IMR-90 (cell line): ENCODE data around the gene CHCHD4. TPM values are rescaled to one million over a fixed set of nuclear protein-coding genes. Genes with fewer than 3 reads are reported as not detected.

Experiments used
- ATAC-seq: fragments of 200-7000 bp; cut with Tn5 transposase; 2 replicates; pipeline ENCODE4 v1.9.1; 2020; ENCODE audit warnings: low read depth, mild to moderate bottlenecking, moderate library complexity
- BruUV-seq: library from RNA; stranded (reverse); fragments of 400-500 nt; replicated peaks from 2 replicates; lab custom pipeline; 2021; lab: Mats Ljungman, UMichigan
- CTCF ChIA-PET: fragments of 300-600 bp; formaldehyde crosslinking; extraction: SDS; loops from one replicate; lab custom pipeline; 2021; ENCODE audit warnings: antibody characterized with exemption; lab: Yijun Ruan, JAX
- POLR2A ChIA-PET: fragments of 300-600 bp; sonication (Branson Sonifier 250); formaldehyde crosslinking; loops from one replicate; lab custom pipeline; 2022; ENCODE audit warnings: antibody characterized with exemption; ENCODE audit not compliant: unreplicated experiment; lab: Charles Lee
- DNase-seq: peaks from one replicate; pipeline ENCODE4 v3.0.0; 2013
- H2AFZ ChIP-seq: replicated peaks from 2 replicates; pipeline ENCODE3; 2013; ENCODE audit warnings: low read length, mild to moderate bottlenecking; ENCODE audit not compliant: poor library complexity
- H2AK5ac ChIP-seq: 2 replicates; pipeline ENCODE4 v1.6.1; 2013; ENCODE audit warnings: low read depth, low read length, inconsistent platforms
- H2AK9ac ChIP-seq: replicated peaks from 2 replicates; pipeline ENCODE3; 2013; ENCODE audit warnings: mild to moderate bottlenecking, low read depth, low read length, moderate library complexity; ENCODE audit not compliant: poor library complexity
- H2BK120ac ChIP-seq: 2 replicates; pipeline ENCODE4 v1.6.1; 2013; ENCODE audit warnings: low read depth, low read length, inconsistent platforms
- H2BK15ac ChIP-seq: 3 replicates; pipeline ENCODE4 v1.6.1; 2013; ENCODE audit warnings: low read depth, low read length, inconsistent platforms
- H2BK20ac ChIP-seq: 2 replicates; pipeline ENCODE4 v1.6.1; 2013; ENCODE audit warnings: low read depth, mild to moderate bottlenecking, inconsistent platforms, low read length, moderate library complexity
- H2BK5ac ChIP-seq: 2 replicates; pipeline ENCODE4 v1.6.1; 2013; ENCODE audit warnings: mild to moderate bottlenecking, low read depth, low read length, inconsistent platforms; ENCODE audit not compliant: poor library complexity, severe bottlenecking
- H3K14ac ChIP-seq: replicated peaks from 2 replicates; pipeline ENCODE4 v1.6.1; 2013; ENCODE audit warnings: low read depth, low read length, inconsistent platforms
- H3K18ac ChIP-seq: 2 replicates; pipeline ENCODE4 v1.6.1; 2013; ENCODE audit warnings: low read depth, low read length, control low read depth
- H3K23ac ChIP-seq: 2 replicates; pipeline ENCODE4 v1.6.1; 2013; ENCODE audit warnings: low read depth, low read length, inconsistent platforms
- H3K27ac ChIP-seq: 2 replicates; pipeline ENCODE4 v1.5.1; 2013; ENCODE audit warnings: mild to moderate bottlenecking, control low read depth, low read length; ENCODE audit not compliant: insufficient read depth
- H3K27me3 ChIP-seq: 2 replicates; pipeline ENCODE4 v1.6.1; 2013; ENCODE audit warnings: low read length; ENCODE audit not compliant: control insufficient read depth, insufficient read depth
- H3K36me3 ChIP-seq: 2 replicates; pipeline ENCODE4 v1.6.1; 2013; ENCODE audit warnings: low read length, mixed read lengths; ENCODE audit not compliant: control insufficient read depth, insufficient read depth
- H3K4ac ChIP-seq: 2 replicates; pipeline ENCODE4 v1.6.1; 2013; ENCODE audit warnings: low read depth, low read length, inconsistent platforms
- H3K4me1 ChIP-seq: 2 replicates; pipeline ENCODE4 v1.6.1; 2013; ENCODE audit warnings: low read length, mixed read lengths; ENCODE audit not compliant: control insufficient read depth, insufficient read depth
- H3K4me2 ChIP-seq: 2 replicates; pipeline ENCODE4 v1.6.1; 2013; ENCODE audit warnings: low read depth, mild to moderate bottlenecking, control low read depth, low read length, moderate library complexity
- H3K4me3 ChIP-seq: 2 replicates; pipeline ENCODE4 v1.5.1; 2013; ENCODE audit warnings: low read depth, mild to moderate bottlenecking, control low read depth, low read length, moderate library complexity; ENCODE audit not compliant: insufficient read depth
- H3K56ac ChIP-seq: 2 replicates; pipeline ENCODE4 v1.6.1; 2013; ENCODE audit warnings: low read length, inconsistent platforms; ENCODE audit not compliant: insufficient read depth; ENCODE audit errors: extremely low read depth
- H3K79me1 ChIP-seq, 2 experiments: 2 replicates each; pipeline ENCODE4 v1.6.1; 2013; ENCODE audit warnings: low read length in 2 of 2, inconsistent platforms in 1 of 2, low read depth in 1 of 2
- H3K9ac ChIP-seq: 2 replicates; pipeline ENCODE4 v1.6.1; 2013; ENCODE audit warnings: low read depth, low read length, control low read depth
- H3K9me1 ChIP-seq: 2 replicates; pipeline ENCODE4 v1.6.1; 2013; ENCODE audit warnings: low read length, inconsistent platforms; ENCODE audit not compliant: insufficient read depth
- H3K9me3 ChIP-seq: 2 replicates; pipeline ENCODE4 v1.6.1; 2013; ENCODE audit warnings: low read length; ENCODE audit not compliant: control insufficient read depth, insufficient read depth
- H4K20me1 ChIP-seq: 2 replicates; pipeline ENCODE4 v1.6.1; 2013; ENCODE audit warnings: low read length, inconsistent platforms; ENCODE audit not compliant: insufficient read depth
- H4K5ac ChIP-seq: 2 replicates; pipeline ENCODE4 v1.6.1; 2013; ENCODE audit warnings: mild to moderate bottlenecking, low read depth, low read length, control low read depth
- H4K8ac ChIP-seq, 2 experiments: 2 replicates each; pipeline ENCODE4 v1.6.1; 2013; ENCODE audit warnings: low read depth in 2 of 2, low read length in 2 of 2, control low read depth in 1 of 2, inconsistent platforms in 1 of 2
- H4K91ac ChIP-seq: 2 replicates; pipeline ENCODE4 v1.6.1; 2013; ENCODE audit warnings: low read depth, low read length, inconsistent platforms; ENCODE audit not compliant: insufficient read depth
- CEBPB ChIP-seq: IDR thresholded peaks from 2 replicates; pipeline ENCODE4 v1.6.1; 2012; ENCODE audit warnings: low read depth, low read length, improper control_type of control experiment
- MXI1 ChIP-seq: IDR thresholded peaks from 2 replicates; pipeline ENCODE4 v1.6.1; 2012; ENCODE audit warnings: low read depth, mild to moderate bottlenecking, low read length, moderate library complexity, borderline replicate concordance
- NFE2L2 ChIP-seq: fragments of 150-350 bp; IDR thresholded peaks from 2 replicates; pipeline ENCODE4 v1.6.1; 2016; ENCODE audit warnings: low read depth, mild to moderate bottlenecking, low read length
- RCOR1 ChIP-seq: IDR thresholded peaks from 2 replicates; pipeline ENCODE4 v1.6.1; 2012; ENCODE audit warnings: mild to moderate bottlenecking, low read length, improper control_type of control experiment; ENCODE audit not compliant: insufficient replicate concordance
- WGBS, 2 experiments: methylation state at CpG; one replicate each; pipeline versions ENCODE4 v1.1.5 to v1.1.7; 2013; ENCODE audit warnings: missing lambda C conversion rate in 2 of 2; ENCODE audit not compliant: insufficient read length in 1 of 2; ENCODE audit errors: extremely low coverage in 2 of 2; 5-methylcytosine and 5-hydroxymethylcytosine counted together
- dilution Hi-C: fragments of 300-500 bp; cut with HindIII; formaldehyde crosslinking; loops from one replicate; pipeline ENCODE4 v1.14.3; 2018; ENCODE audit warnings: low sequenced_read_pairs; ENCODE audit not compliant: unreplicated experiment
- in situ Hi-C: fragments of 300-500 bp; cut with MboI; formaldehyde crosslinking; loops from 3 replicates; pipeline ENCODE4 v1.14.3; 2019; ENCODE audit warnings: low sequenced_read_pairs, inconsistent platforms, mixed read lengths
- intact Hi-C: fragments of 100-400 bp; cut with micrococcal nuclease; formaldehyde crosslinking; loops from 2 replicates; pipeline ENCODE4 v1.10.0; 2022
- polyA plus RNA-seq, 3 experiments: library from polyadenylated mRNA; depleted of rRNA; stranded (reverse); fragments of >200 nt; gene quantifications; 2 replicates each; pipeline ENCODE4 v1.2.3, GENCODE V29; 2012; ENCODE audit warnings: low replicate concordance in 1 of 3
- total RNA-seq: library from RNA; depleted of rRNA; stranded (reverse); fragments of >200 nt; gene quantifications from 2 replicates; pipeline ENCODE4 v1.2.3, GENCODE V29; 2012

Gene CHCHD4
- total and polyA plus RNA-seq, 2 of the 4 experiments (the other 2 are of a cell fraction) = 9.0 to 9.8 TPM

DNA sequence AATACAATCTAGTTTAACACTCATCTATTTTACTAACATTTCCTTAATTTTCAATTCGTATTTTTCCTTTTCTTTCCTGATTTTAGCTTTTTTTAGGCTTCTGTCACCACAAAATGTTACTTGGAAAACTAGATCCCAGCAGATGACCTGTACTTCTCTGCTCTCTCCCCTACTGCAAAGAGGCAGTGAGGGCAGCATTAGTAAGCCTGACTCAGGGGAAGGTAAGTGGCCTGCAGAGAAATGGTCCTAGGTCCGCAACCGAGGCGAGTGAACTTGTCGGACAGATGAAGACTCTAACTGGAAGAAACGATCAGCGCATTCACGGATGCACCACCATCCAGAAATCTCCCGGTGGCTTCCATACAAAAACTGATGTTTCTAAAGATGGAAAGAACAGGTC, 20.6 kb upstream of the CHCHD4 start:
- H3K4me3 ChIP-seq = no peak overlapping the region
- no peak for ATAC-seq
- H3K79me1 ChIP-seq = peaks cover 0 to 19% of the 10 kb centered on the region in 2 experiments; a peak in 1 of 4 replicates
- peak overlapping the region; percentile 69 for H3K23ac ChIP-seq
- TF ChIP-seq NFE2L2 = no peak
- no peak for TF ChIP-seq MXI1
- no peak for TF ChIP-seq RCOR1
- no peak for TF ChIP-seq CEBPB
- DNase-seq = peak; percentile 60
- peak overlapping the region; percentile 92 for H3K4ac ChIP-seq
- peaks cover 24% of the 10 kb centered on the region; the same call in 1 of the 2 replicates for H3K9me1 ChIP-seq
- H4K8ac ChIP-seq = peak overlapping the region in 1 of 2 experiments; percentile 72; a peak in 2 of 4 replicates
- H3K27me3 ChIP-seq = no peaks in the 10 kb centered on the region
- peak overlapping the region; percentile 36 for H2AFZ ChIP-seq
- BruUV-seq = no TSS peak
- H2BK120ac ChIP-seq = peak overlapping the region; percentile 88
- peak overlapping the region; percentile 81 for H2BK20ac ChIP-seq
- peak overlapping the region; percentile 68 for H2AK9ac ChIP-seq
- no peaks in the 10 kb centered on the region for H3K9me3 ChIP-seq
- in situ Hi-C loops (loop anchor here (25.0 kb wide), 1 partner anchor 108 kb away; no protein-coding TSS in a partner anchor), dilution Hi-C loops (no loop called here), intact Hi-C loops (no loop called here)
- peaks cover 55% of the 10 kb centered on the region for H3K36me3 ChIP-seq
- H3K56ac ChIP-seq = peak overlapping the region; percentile 59; the same call in 1 of the 2 replicates
- ChIA-PET CTCF (interaction anchor here (2.3 kb wide), 1 partner anchor 20 kb away, joined by 11 read pairs; the partner anchor contains the start of genes CHCHD4 and TMEM43), POLR2A (interaction anchor here (1.1 kb wide), 1 partner anchor 33 kb away, joined by 3 read pairs; the partner anchor contains the start of genes LSM3 and XPC)
- peak overlapping the region; percentile 95 for H3K27ac ChIP-seq
- H2BK5ac ChIP-seq = peak overlapping the region; percentile 82
- 80% methylated on average over 2 of the region's 9 CpGs; no CpG with 5 or more reads in 1 of the 2 experiments for WGBS, 2 experiments
- peak overlapping the region; percentile 12; the same call in 2 of the 3 replicates for H2BK15ac ChIP-seq
- peak overlapping the region; percentile 46; the same call in 1 of the 2 replicates for H3K14ac ChIP-seq
- peak overlapping the region; percentile 85; the same call in 1 of the 2 replicates for H2AK5ac ChIP-seq
- peak overlapping the region; percentile 89 for H4K91ac ChIP-seq
- peak overlapping the region; percentile 85 for H4K5ac ChIP-seq
- H3K4me1 ChIP-seq = peaks cover 29% of the 10 kb centered on the region
- peak overlapping the region; percentile 87 for H3K18ac ChIP-seq
- H3K4me2 ChIP-seq = peak overlapping the region; percentile 25; the same call in 1 of the 2 replicates
- peaks cover 7% of the 10 kb centered on the region for H4K20me1 ChIP-seq
- peak overlapping the region; percentile 13; the same call in 1 of the 2 replicates for H3K9ac ChIP-seq
